ENCODE results near the gene IL12RB2.

IL12RB2 gene

GRCh38 chr1:67439277-67440029, 131.8 kb downstream of the IL12RB2 start:
- Histone ChIP-seq H2BK120ac (ENCODE audit: low read depth, low read length) (no peak overlapping the region), H3K79me1 (replicated peaks; ENCODE audit: low read length, poor library complexity, severe bottlenecking) (no peaks in the 10 kb centered on the region), H3K27ac (ENCODE audit: low read length, poor library complexity, severe bottlenecking) (no peak overlapping the region), H3K4me2 (ENCODE audit: low read length, poor library complexity, severe bottlenecking) (no peak overlapping the region), H2BK15ac (ENCODE audit: low read depth, poor library complexity, severe bottlenecking) (no peak overlapping the region), H2AFZ (ENCODE audit: low read depth, low read length) (no peak overlapping the region), H2BK5ac (ENCODE audit: low read depth, low read length, poor library complexity, severe bottlenecking) (no peak overlapping the region), H4K91ac (ENCODE audit: low read length) (no peak overlapping the region), H3K9ac (ENCODE audit: low read length) (no peak overlapping the region), H3K23ac (ENCODE audit: low read length in 2 of 2) (no peak overlapping the region), H3K4me3 (ENCODE audit: insufficient read depth in 1 of 2, low read depth in 1 of 2, low read length in 2 of 2) (no peak overlapping the region), H4K8ac (ENCODE audit: low read length) (peak overlapping the region; percentile 22), H3K9me3 (ENCODE audit: control insufficient read depth, low read length) (no peaks in the 10 kb centered on the region), H3K14ac (ENCODE audit: low read length in 2 of 2) (no peak overlapping the region), H3K18ac (ENCODE audit: low read depth in 1 of 2, low read length in 2 of 2) (no peak overlapping the region), H3K4me1 (ENCODE audit: control insufficient read depth, insufficient read depth, low read depth, low read length) (peaks cover 2% of the 10 kb centered on the region), H3K4ac (ENCODE audit: low read depth in 1 of 2, low read length in 2 of 2) (no peak overlapping the region), H2BK12ac (ENCODE audit: low read length in 2 of 2) (no peak overlapping the region), H2AK5ac (ENCODE audit: low read length, severe bottlenecking) (no peak overlapping the region), H3K27me3 (ENCODE audit: control insufficient read depth in 1 of 2, insufficient read depth in 1 of 2, low read length in 2 of 2) (no peaks in the 10 kb centered on the region), H3K36me3 (ENCODE audit: control insufficient read depth in 1 of 2, insufficient read depth in 2 of 2, low read depth in 1 of 2, low read length in 2 of 2) (no peaks in the 10 kb centered on the region)
- WGBS = 90% methylated on average over 4 of the region's 6 CpGs
- no peak for DNase-seq

DNA sequence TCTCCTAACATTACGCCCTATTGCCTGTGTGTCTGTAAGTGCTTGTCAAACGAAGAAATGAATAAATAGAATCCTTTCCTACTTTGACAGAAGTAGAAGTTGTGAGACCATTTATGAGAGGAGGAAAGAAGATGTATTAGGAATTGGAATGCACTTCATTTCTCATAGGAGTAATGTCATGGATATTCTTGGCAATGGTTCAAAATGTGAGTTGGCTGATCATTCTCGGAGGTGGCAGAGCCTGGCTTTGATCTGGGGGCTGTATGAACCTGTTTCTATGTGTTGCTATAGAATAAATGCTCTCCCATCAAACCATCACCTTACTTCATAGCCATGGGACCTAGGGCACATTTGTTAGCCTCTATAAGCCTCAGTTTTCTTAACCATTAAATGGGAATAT, 132.7 kb downstream of the IL12RB2 start:
- H3K9me3 ChIP-seq (ENCODE audit: control insufficient read depth, low read length) = no peaks in the 10 kb centered on the region
- no peak overlapping the region for H2BK120ac ChIP-seq (ENCODE audit: low read depth, low read length)
- H4K91ac ChIP-seq (ENCODE audit: low read length) = no peak overlapping the region
- H3K9ac ChIP-seq (ENCODE audit: low read length) = no peak overlapping the region
- no peak overlapping the region for H2BK5ac ChIP-seq (ENCODE audit: low read depth, low read length, poor library complexity, severe bottlenecking)
- H3K36me3 ChIP-seq (ENCODE audit: control insufficient read depth in 1 of 2, insufficient read depth in 2 of 2, low read depth in 1 of 2, low read length in 2 of 2) = no peaks in the 10 kb centered on the region
- no peak overlapping the region for H2BK12ac ChIP-seq (ENCODE audit: low read length in 2 of 2)
- no peak overlapping the region for H2BK15ac ChIP-seq (ENCODE audit: low read depth, poor library complexity, severe bottlenecking)
- H4K8ac ChIP-seq (ENCODE audit: low read length) = no peak overlapping the region
- H3K4me3 ChIP-seq (ENCODE audit: insufficient read depth in 1 of 2, low read depth in 1 of 2, low read length in 2 of 2) = no peak overlapping the region
- no peak overlapping the region for H3K4ac ChIP-seq (ENCODE audit: low read depth in 1 of 2, low read length in 2 of 2)
- H2AK5ac ChIP-seq (ENCODE audit: low read length, severe bottlenecking) = peak overlapping the region; percentile 62
- no peak overlapping the region for H3K4me2 ChIP-seq (ENCODE audit: low read length, poor library complexity, severe bottlenecking)
- H3K14ac ChIP-seq (ENCODE audit: low read length in 2 of 2) = no peak overlapping the region
- DNase-seq = no peak
- H3K18ac ChIP-seq (ENCODE audit: low read depth in 1 of 2, low read length in 2 of 2) = no peak overlapping the region
- WGBS = 91% methylated on average over 2 of the region's 3 CpGs
- no peak overlapping the region for H3K23ac ChIP-seq (ENCODE audit: low read length in 2 of 2)
- H2AFZ ChIP-seq (ENCODE audit: low read depth, low read length) = no peak overlapping the region
- H3K79me1 ChIP-seq (replicated peaks; ENCODE audit: low read length, poor library complexity, severe bottlenecking) = no peaks in the 10 kb centered on the region
- H3K27me3 ChIP-seq (ENCODE audit: control insufficient read depth in 1 of 2, insufficient read depth in 1 of 2, low read length in 2 of 2) = no peaks in the 10 kb centered on the region
- peaks cover 2% of the 10 kb centered on the region for H3K4me1 ChIP-seq (ENCODE audit: control insufficient read depth, insufficient read depth, low read depth, low read length)
- H3K27ac ChIP-seq (ENCODE audit: low read length, poor library complexity, severe bottlenecking) = no peak overlapping the region

DNA sequence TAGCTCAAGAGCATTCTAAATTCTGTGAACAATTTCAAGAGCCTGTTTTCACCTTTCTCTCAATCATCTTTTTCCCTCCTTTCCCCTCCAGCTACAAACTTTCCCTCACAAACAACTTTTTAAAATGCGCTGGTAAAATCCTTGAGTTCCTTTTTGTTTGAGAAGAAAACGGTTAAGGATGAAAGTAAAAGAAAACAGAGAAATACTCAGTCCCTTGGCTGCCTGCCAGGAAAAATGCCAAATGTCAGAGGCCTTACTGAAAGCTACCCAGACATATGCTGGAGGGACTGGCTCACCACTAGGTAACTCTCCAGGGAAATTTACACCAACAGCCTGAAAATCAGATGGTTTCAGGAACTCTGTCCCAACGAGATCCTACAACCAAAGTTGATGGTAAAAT, 133.5 kb downstream of the IL12RB2 start:
- Histone ChIP-seq H3K9me3 (ENCODE audit: control insufficient read depth, low read length) (no peaks in the 10 kb centered on the region), H3K14ac (ENCODE audit: low read length in 2 of 2) (no peak overlapping the region), H3K4me3 (ENCODE audit: insufficient read depth in 1 of 2, low read depth in 1 of 2, low read length in 2 of 2) (no peak overlapping the region), H2AK5ac (ENCODE audit: low read length, severe bottlenecking) (no peak overlapping the region), H3K4ac (ENCODE audit: low read depth in 1 of 2, low read length in 2 of 2) (no peak overlapping the region), H2BK15ac (ENCODE audit: low read depth, poor library complexity, severe bottlenecking) (no peak overlapping the region), H3K36me3 (ENCODE audit: control insufficient read depth in 1 of 2, insufficient read depth in 2 of 2, low read depth in 1 of 2, low read length in 2 of 2) (no peaks in the 10 kb centered on the region), H3K23ac (ENCODE audit: low read length in 2 of 2) (no peak overlapping the region), H4K91ac (ENCODE audit: low read length) (no peak overlapping the region), H2BK5ac (ENCODE audit: low read depth, low read length, poor library complexity, severe bottlenecking) (no peak overlapping the region), H4K8ac (ENCODE audit: low read length) (no peak overlapping the region), H3K27me3 (ENCODE audit: control insufficient read depth in 1 of 2, insufficient read depth in 1 of 2, low read length in 2 of 2) (no peaks in the 10 kb centered on the region), H3K18ac (ENCODE audit: low read depth in 1 of 2, low read length in 2 of 2) (no peak overlapping the region), H2BK120ac (ENCODE audit: low read depth, low read length) (no peak overlapping the region), H3K27ac (ENCODE audit: low read length, poor library complexity, severe bottlenecking) (no peak overlapping the region), H2BK12ac (ENCODE audit: low read length in 2 of 2) (no peak overlapping the region), H3K79me1 (replicated peaks; ENCODE audit: low read length, poor library complexity, severe bottlenecking) (no peaks in the 10 kb centered on the region), H3K4me1 (ENCODE audit: control insufficient read depth, insufficient read depth, low read depth, low read length) (peaks cover 2% of the 10 kb centered on the region), H3K9ac (ENCODE audit: low read length) (no peak overlapping the region), H3K4me2 (ENCODE audit: low read length, poor library complexity, severe bottlenecking) (no peak overlapping the region), H2AFZ (ENCODE audit: low read depth, low read length) (no peak overlapping the region)
- peak; percentile 68 for DNase-seq
- 24% methylated on average over 2 of the region's 3 CpGs for WGBS

- Histone ChIP-seq H2AFZ (ENCODE audit: low read depth, low read length) (no peak overlapping the region), H2BK120ac (ENCODE audit: low read depth, low read length) (no peak overlapping the region), H4K91ac (ENCODE audit: low read length) (no peak overlapping the region), H2BK12ac (ENCODE audit: low read length in 2 of 2) (no peak overlapping the region), H3K4me1 (ENCODE audit: control insufficient read depth, insufficient read depth, low read depth, low read length) (peaks cover 2% of the 10 kb centered on the region), H3K9me3 (ENCODE audit: control insufficient read depth, low read length) (no peaks in the 10 kb centered on the region), H3K4ac (ENCODE audit: low read depth in 1 of 2, low read length in 2 of 2) (no peak overlapping the region), H2AK5ac (ENCODE audit: low read length, severe bottlenecking) (no peak overlapping the region), H3K27me3 (ENCODE audit: control insufficient read depth in 1 of 2, insufficient read depth in 1 of 2, low read length in 2 of 2) (no peaks in the 10 kb centered on the region), H4K8ac (ENCODE audit: low read length) (no peak overlapping the region), H3K79me1 (replicated peaks; ENCODE audit: low read length, poor library complexity, severe bottlenecking) (no peaks in the 10 kb centered on the region), H3K36me3 (ENCODE audit: control insufficient read depth in 1 of 2, insufficient read depth in 2 of 2, low read depth in 1 of 2, low read length in 2 of 2) (no peaks in the 10 kb centered on the region), H2BK15ac (ENCODE audit: low read depth, poor library complexity, severe bottlenecking) (no peak overlapping the region), H3K18ac (ENCODE audit: low read depth in 1 of 2, low read length in 2 of 2) (no peak overlapping the region), H2BK5ac (ENCODE audit: low read depth, low read length, poor library complexity, severe bottlenecking) (no peak overlapping the region), H3K9ac (ENCODE audit: low read length) (no peak overlapping the region), H3K27ac (ENCODE audit: low read length, poor library complexity, severe bottlenecking) (no peak overlapping the region), H3K14ac (ENCODE audit: low read length in 2 of 2) (no peak overlapping the region), H3K23ac (ENCODE audit: low read length in 2 of 2) (no peak overlapping the region), H3K4me2 (ENCODE audit: low read length, poor library complexity, severe bottlenecking) (no peak overlapping the region), H3K4me3 (ENCODE audit: insufficient read depth in 1 of 2, low read depth in 1 of 2, low read length in 2 of 2) (no peak overlapping the region)
- 74% methylated on average over 2 of the region's 2 CpGs for WGBS
- no peak for DNase-seq
Observed at GRCh38 chr1:67441739-67442281, 134.1 kb downstream of the IL12RB2 start.

Data from mesenchymal stem cell (in vitro differentiated cells and primary cell).